ENCODE data around the gene CASP2.

GRCh38 chr7:143256325-143256724 is 31.8 kb upstream of the CASP2 start:
- no peak for TF ChIP-seq POLR2A (IDR thresholded peaks at IDR 0.05; ENCODE audit: low read depth, low read length)
- TF ChIP-seq POLR2AphosphoS5 (IDR thresholded peaks at IDR 0.05; ENCODE audit: low read depth, low read length) = no peak
- TF ChIP-seq TAF1 (IDR thresholded peaks at IDR 0.05; ENCODE audit: borderline replicate concordance, low read depth, low read length) = no peak
